Measurements from ENCODE around the gene ARL5C.
"Not testable (repeated sequence)": the region's sequence is repeated elsewhere in the genome, so short reads cannot be mapped to it uniquely, and the experiment has no call there.

ARL5C gene

GRCh38 chr17:39121919-39122318 lies 44.0 kb downstream of the ARL5C start:
- DNase-seq (ENCODE audit: low read depth, low spot score); H3K4me3 ChIP-seq (ENCODE audit: low read length): not testable (repeated sequence)

GRCh38 chr17:39118674-39119419 lies 47.1 kb downstream of the ARL5C start:
- H3K4me3 ChIP-seq (ENCODE audit: low read length) = no peak overlapping the region
- no peak for DNase-seq (ENCODE audit: low read depth, low spot score)

GRCh38 chr17:39116224-39116623 lies 49.7 kb downstream of the ARL5C start:
- no peak for DNase-seq (ENCODE audit: low read depth, low spot score)
- H3K4me3 ChIP-seq (ENCODE audit: low read length) = no peak overlapping the region

- DNase-seq (ENCODE audit: low read depth, low spot score) = no peak
- H3K4me3 ChIP-seq (ENCODE audit: low read length) = no peak overlapping the region
Observed at GRCh38 chr17:39115135-39115534, 50.8 kb downstream of the ARL5C start.

- DNase-seq (ENCODE audit: low read depth, low spot score) = no peak
- H3K4me3 ChIP-seq (ENCODE audit: low read length) = no peak overlapping the region
Observed at GRCh38 chr17:39114723-39115122, 51.2 kb downstream of the ARL5C start.

- no peak for DNase-seq (ENCODE audit: low read depth, low spot score)
- no peak overlapping the region for H3K4me3 ChIP-seq (ENCODE audit: low read length)
Observed at GRCh38 chr17:39113871-39114270, 52.1 kb downstream of the ARL5C start.

GRCh38 chr17:39110435-39111136 lies 55.4 kb downstream of the ARL5C start:
- no peak overlapping the region for H3K4me3 ChIP-seq (ENCODE audit: low read length)
- DNase-seq (ENCODE audit: low read depth, low spot score) = no peak

- no peak for DNase-seq (ENCODE audit: low read depth, low spot score)
- H3K4me3 ChIP-seq (ENCODE audit: low read length) = no peak overlapping the region
Observed at GRCh38 chr17:39108461-39109375, 57.2 kb downstream of the ARL5C start.

GRCh38 chr17:39107973-39108372 lies 58.0 kb downstream of the ARL5C start:
- no peak overlapping the region for H3K4me3 ChIP-seq (ENCODE audit: low read length)
- DNase-seq (ENCODE audit: low read depth, low spot score) = no peak

- no peak overlapping the region for H3K4me3 ChIP-seq (ENCODE audit: low read length)
- no peak for DNase-seq (ENCODE audit: low read depth, low spot score)
Observed at GRCh38 chr17:39107155-39107554, 58.8 kb downstream of the ARL5C start.
